Heart right ventricle (tissue), 16 donors: ENCODE measurements around the gene HAAO. TPM values are rescaled to one million over a fixed set of nuclear protein-coding genes. Genes with fewer than 3 reads are reported as not detected.

ENCODE experiments used
- ATAC-seq, 8 donors: fragments of 200-7000 bp; cut with Tn5 transposase; one replicate each; pipeline ENCODE4 v1.9.1; 2020; ENCODE audit warnings: mild to moderate bottlenecking in 8 of 8, moderate library complexity in 8 of 8, moderate number of reproducible peaks in 1 of 8
- DNase-seq, 2 donors: peaks; one replicate each; pipeline ENCODE4 v3.0.0-alpha.2; 2020
- H3K27ac ChIP-seq, 10 donors: fragments of 200-600 bp; sonication (generic) in 2 of 10; one replicate each; pipeline versions ENCODE4 v1.5.0 to v1.8.0; 2020 to 2022; ENCODE audit warnings: mild to moderate bottlenecking in 3 of 10
- H3K27me3 ChIP-seq, 7 donors: fragments of 200-600 bp; one replicate each; pipeline ENCODE4 v1.8.0; 2021 to 2022; ENCODE audit warnings: mild to moderate bottlenecking in 2 of 7
- H3K36me3 ChIP-seq, 9 donors: fragments of 200-600 bp; sonication (generic) in 1 of 9; one replicate each; pipeline versions ENCODE4 v1.5.0 to v1.8.0; 2020 to 2022; ENCODE audit warnings: mild to moderate bottlenecking in 2 of 9
- H3K4me1 ChIP-seq, 9 donors: fragments of 200-600 bp; sonication (generic) in 1 of 9; one replicate each; pipeline versions ENCODE4 v1.5.0 to v1.8.0; 2020 to 2022; ENCODE audit warnings: mild to moderate bottlenecking in 4 of 9
- H3K4me3 ChIP-seq, 10 donors: fragments of 200-600 bp; sonication (generic) in 2 of 10; one replicate each; pipeline versions ENCODE4 v1.5.0 to v1.8.0; 2020 to 2022; ENCODE audit warnings: mild to moderate bottlenecking in 7 of 10, moderate library complexity in 2 of 10
- H3K9me3 ChIP-seq, 11 donors: fragments of 200-600 bp in 10 of 11; sonication (generic) in 2 of 11; one replicate each; pipeline versions ENCODE4 v1.5.0 to v1.8.0; 2013 to 2022; ENCODE audit warnings: mild to moderate bottlenecking in 2 of 11, control low read depth in 1 of 11, moderate library complexity in 1 of 11
- WGBS, 2 donors: extraction: QIAGEN DNeasy Blood & Tissue Kit; methylation state at CpG; one replicate each; pipeline ENCODE4 v1.1.7; 2013; ENCODE audit warnings: inconsistent platforms in 1 of 2; 5-methylcytosine and 5-hydroxymethylcytosine counted together
- intact Hi-C, 10 donors: fragments of 100-400 bp; cut with DNase I; formaldehyde crosslinking; loops; one replicate each; pipeline versions ENCODE4 v1.11.1 to v1.14.2; 2022
- polyA plus RNA-seq, 2 donors: library from polyadenylated mRNA; stranded (reverse); fragments of 200-250 nt; gene quantifications; one replicate each; pipeline ENCODE4 v1.2.3, GENCODE V29; 2013
- total RNA-seq, 10 donors: library from RNA; stranded (reverse); fragmentation: NEBNext Ultra II Directional in 3 of 10; extraction: Animal tissue kit (Norgen Biotek cat#: 25700) in 3 of 10; gene quantifications; one replicate each; pipeline versions ENCODE4 v1.2.1 to v1.2.4, GENCODE V29; 2021 to 2023
- TF ChIP-seq, protein P1 (sequence below), 9 donors: fragments of 200-600 bp; sonication (generic) in 2 of 9; IDR thresholded peaks; one replicate each; pipeline versions ENCODE4 v1.5.0 to v1.8.0; 2021 to 2022; ENCODE audit warnings: antibody characterized with exemption in 9 of 9, mild to moderate bottlenecking in 5 of 9, moderate library complexity in 1 of 9
- donor health status: Arrhythmogenic right ventricular cardiomyopathy.
- donor health status: ischemic (EF 13 %, LVEDD 7.1; RV severe dilation, severe dysfunction).
- donor health status: healthy with polysubstance abuse.
- donor health status: DM: no; HTN: yes; CAD: no.
- donor health status: DM: no; HTN: no; CAD: no.
- donor health status: ischemic (EF 25% LVEDD 6.9; RV normal size, moderate dysfunction).
- donor health status: ischemic (EF 25% LVEDD 5.7; RV mildly dilated, moderate dysfunction).
- donor health status: healthy.
- donor health status: DM: yes; HTN: yes; CAD: no.
- donor health status: Ischemic cardiomyopathy.
- donor health status: ischemic (EF 35%, LVEDD 5.7; RV mildly dilated, moderate dysfunction).
- donor health status: nonischemic (EF 11% LVEDD 7.7; RV severe dilation, severe dysfunction).
- donor health status: DM: yes; HTN: yes; CAD: no.
- donor health status: PGD.
- donor health status: ischemic (EF 29% LVEDD 5.4; RV normal size, mild dysfunction).
- donor health status: nonischemic (EF 23%, LVEDD 6.1; RV moderate dilation, normal function).

The HAAO gene
- total and polyA plus RNA-seq, 12 donors = 0.80 to 6.4 (median 2.7) TPM

DNA sequence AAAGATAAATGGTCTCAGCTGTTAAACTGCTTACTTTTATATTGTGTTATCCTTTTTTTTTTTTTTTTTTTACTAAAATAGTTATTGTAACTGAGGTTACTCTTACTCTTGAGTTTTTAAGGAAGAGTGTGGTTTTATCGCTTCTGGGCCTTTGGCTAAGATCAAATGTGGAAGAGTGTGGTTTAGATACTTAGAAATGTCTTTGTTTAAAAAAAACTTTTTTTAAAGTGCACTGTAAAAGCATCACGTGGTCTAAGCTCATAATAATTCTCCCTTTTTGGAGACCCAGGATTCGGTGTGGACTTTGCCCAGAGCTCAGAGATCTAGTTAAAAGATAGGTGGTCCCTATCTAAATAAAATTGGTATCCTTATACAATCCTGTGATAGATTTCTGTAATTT, 16.6 kb downstream of the HAAO start:
- intact Hi-C loops = no loop called here
- TF ChIP-seq, protein P1, sequence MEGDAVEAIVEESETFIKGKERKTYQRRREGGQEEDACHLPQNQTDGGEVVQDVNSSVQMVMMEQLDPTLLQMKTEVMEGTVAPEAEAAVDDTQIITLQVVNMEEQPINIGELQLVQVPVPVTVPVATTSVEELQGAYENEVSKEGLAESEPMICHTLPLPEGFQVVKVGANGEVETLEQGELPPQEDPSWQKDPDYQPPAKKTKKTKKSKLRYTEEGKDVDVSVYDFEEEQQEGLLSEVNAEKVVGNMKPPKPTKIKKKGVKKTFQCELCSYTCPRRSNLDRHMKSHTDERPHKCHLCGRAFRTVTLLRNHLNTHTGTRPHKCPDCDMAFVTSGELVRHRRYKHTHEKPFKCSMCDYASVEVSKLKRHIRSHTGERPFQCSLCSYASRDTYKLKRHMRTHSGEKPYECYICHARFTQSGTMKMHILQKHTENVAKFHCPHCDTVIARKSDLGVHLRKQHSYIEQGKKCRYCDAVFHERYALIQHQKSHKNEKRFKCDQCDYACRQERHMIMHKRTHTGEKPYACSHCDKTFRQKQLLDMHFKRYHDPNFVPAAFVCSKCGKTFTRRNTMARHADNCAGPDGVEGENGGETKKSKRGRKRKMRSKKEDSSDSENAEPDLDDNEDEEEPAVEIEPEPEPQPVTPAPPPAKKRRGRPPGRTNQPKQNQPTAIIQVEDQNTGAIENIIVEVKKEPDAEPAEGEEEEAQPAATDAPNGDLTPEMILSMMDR (IDR thresholded peaks at IDR 0.05) = no peak
- peaks cover 0 to 9% (median 0%) of the 10 kb centered on the region in 9 donors for H3K36me3 ChIP-seq
- H3K4me1 ChIP-seq = peaks cover 0 to 4% (median 0%) of the 10 kb centered on the region in 9 donors
- ATAC-seq (no peak), DNase-seq (no peak)
- H3K27me3 ChIP-seq = no peaks in the 10 kb centered on the region
- peaks cover 0 to 16% (median 0%) of the 10 kb centered on the region in 11 donors for H3K9me3 ChIP-seq
- H3K27ac ChIP-seq = no peak overlapping the region
- WGBS, 2 donors = 84 to 90% methylated on average over 3 of the region's 3 CpGs
- H3K4me3 ChIP-seq = no peak overlapping the region

- H3K4me1 ChIP-seq = peaks cover 0 to 8% (median 0%) of the 10 kb centered on the region in 9 donors
- ATAC-seq (no peak), DNase-seq (no peak)
- no peak overlapping the region for H3K4me3 ChIP-seq
- 80 to 91% methylated on average over 2 of the region's 2 CpGs for WGBS, 2 donors
- no peaks in the 10 kb centered on the region for H3K27me3 ChIP-seq
- intact Hi-C loops = no loop called here
- H3K9me3 ChIP-seq = peaks cover 0 to 11% (median 0%) of the 10 kb centered on the region in 11 donors
- H3K36me3 ChIP-seq = peaks cover 0 to 9% (median 0%) of the 10 kb centered on the region in 9 donors
- TF ChIP-seq, protein P1 (IDR thresholded peaks at IDR 0.05) = no peak
- no peak overlapping the region for H3K27ac ChIP-seq
Observed at GRCh38 chr2:42775186-42775585, 17.2 kb downstream of the HAAO start.

- no peak overlapping the region for H3K27ac ChIP-seq
- no peak overlapping the region for H3K4me3 ChIP-seq
Observed at GRCh38 chr2:42771546-42772153, 20.7 kb downstream of the HAAO start.

GRCh38 chr2:42770288-42771131, 21.9 kb downstream of the HAAO start:
- H3K27me3 ChIP-seq = no peaks in the 10 kb centered on the region
- no peaks in the 10 kb centered on the region for H3K36me3 ChIP-seq
- no peaks in the 10 kb centered on the region for H3K9me3 ChIP-seq
- TF ChIP-seq, protein P1 (IDR thresholded peaks at IDR 0.05) = peak in 7 of 9 donors; percentile 29 to 55 (median 38)
- peaks cover 0 to 8% (median 0%) of the 10 kb centered on the region in 9 donors for H3K4me1 ChIP-seq
- intact Hi-C loops = no loop called here
- peak; percentile 46 to 84 (median 56) for ATAC-seq
- no peak for DNase-seq
- peak overlapping the region in 1 of 10 donors; percentile 36 for H3K27ac ChIP-seq
- WGBS, 2 donors = 73 to 77% methylated on average over 19 of the region's 19 CpGs
- no peak overlapping the region for H3K4me3 ChIP-seq

More at GRCh38 chr2:42771546-42772153, 20.7 kb downstream of the HAAO start:
- no peaks in the 10 kb centered on the region for H3K36me3 ChIP-seq
- no peaks in the 10 kb centered on the region for H3K9me3 ChIP-seq
- WGBS, 2 donors = 84 to 87% methylated on average over 5 of the region's 5 CpGs
- TF ChIP-seq, protein P1 (IDR thresholded peaks at IDR 0.05) = no peak
- no peaks in the 10 kb centered on the region for H3K27me3 ChIP-seq
- intact Hi-C loops = no loop called here
- ATAC-seq = no peak
- no peak for DNase-seq
- peaks cover 0 to 8% (median 0%) of the 10 kb centered on the region in 9 donors for H3K4me1 ChIP-seq
